ENCODE measurements around the gene PRKAR2A.

- TF ChIP-seq CTCF (IDR thresholded peaks at IDR 0.05; ENCODE audit: insufficient read depth, low read length) (no peak), POLR2AphosphoS5 (IDR thresholded peaks at IDR 0.05; ENCODE audit: low read depth) (no peak), GABPA (IDR thresholded peaks at IDR 0.05; ENCODE audit: low read depth) (no peak), SPI1 (IDR thresholded peaks at IDR 0.05; ENCODE audit: borderline replicate concordance, low read depth) (no peak), REST (IDR thresholded peaks at IDR 0.05; ENCODE audit: insufficient replicate concordance, low read depth) (no peak)
Measured at GRCh38 chr3:48715174-48715800, 132.4 kb downstream of the PRKAR2A start.
